GM13977 (cell line): ENCODE results near the gene C19orf67.

Source experiments
- DNase-seq: peaks from one replicate; pipeline ENCODE4 v3.0.0; 2012; ENCODE audit warnings: low spot score
- CTCF ChIP-seq: IDR thresholded peaks from 2 replicates; pipeline ENCODE4 v1.5.1; 2012; ENCODE audit warnings: mild to moderate bottlenecking, control low read depth; ENCODE audit not compliant: insufficient read depth; ENCODE audit errors: extremely low read depth, missing control alignments
- in situ Hi-C: fragments of 300-500 bp; cut with MboI; formaldehyde crosslinking; loops from one replicate; pipeline ENCODE4 v1.12.0; 2022; ENCODE audit warnings: low sequenced_read_pairs, low pct_unique_long_range_greater_than_20kb, mixed read lengths, inconsistent platforms; ENCODE audit not compliant: unreplicated experiment

The C19orf67 gene

DNA sequence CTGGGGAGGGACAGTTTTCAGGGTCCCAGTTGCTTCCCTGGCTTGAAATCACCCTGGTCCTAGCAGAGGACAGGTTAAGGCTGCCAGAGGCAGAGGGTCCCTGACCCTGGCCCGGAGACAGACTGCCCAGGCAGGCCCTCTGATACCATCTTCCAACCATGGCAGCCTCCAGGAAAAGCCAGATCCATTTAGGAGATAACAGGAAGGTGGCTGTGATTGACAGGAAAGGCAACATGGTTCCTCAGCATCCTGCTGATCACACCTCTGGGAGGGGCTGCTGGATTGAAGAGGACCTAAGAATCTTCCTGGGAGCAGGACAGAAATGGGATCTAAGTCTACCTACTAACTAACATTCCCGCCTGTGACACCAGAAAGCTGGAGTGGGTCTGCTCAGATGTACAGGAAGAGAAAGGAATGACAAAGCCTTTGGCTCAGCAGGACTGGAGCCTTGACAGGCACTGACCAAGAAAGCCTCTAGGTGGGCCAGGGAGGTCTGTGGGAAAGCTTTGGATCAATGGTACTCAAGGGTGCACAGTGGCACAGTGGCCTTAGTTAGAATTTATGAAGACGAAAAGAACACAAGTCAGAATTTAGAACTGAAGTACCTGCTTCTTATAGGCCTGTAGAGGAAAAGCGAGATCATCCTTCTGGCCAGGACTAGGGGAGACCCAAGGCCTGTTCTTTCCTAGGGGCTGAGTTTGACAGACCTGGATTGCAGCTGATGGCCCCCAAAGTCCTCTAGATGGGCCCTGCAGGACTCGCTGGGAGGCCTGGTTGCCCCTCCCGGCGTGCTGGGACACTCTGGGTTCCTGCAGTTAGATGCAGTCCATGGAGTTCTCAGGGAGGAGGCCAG is 34.3 kb upstream of the C19orf67 start:
- in situ Hi-C loops = no loop called here
- TF ChIP-seq CTCF = no peak
- DNase-seq = no peak

DNA sequence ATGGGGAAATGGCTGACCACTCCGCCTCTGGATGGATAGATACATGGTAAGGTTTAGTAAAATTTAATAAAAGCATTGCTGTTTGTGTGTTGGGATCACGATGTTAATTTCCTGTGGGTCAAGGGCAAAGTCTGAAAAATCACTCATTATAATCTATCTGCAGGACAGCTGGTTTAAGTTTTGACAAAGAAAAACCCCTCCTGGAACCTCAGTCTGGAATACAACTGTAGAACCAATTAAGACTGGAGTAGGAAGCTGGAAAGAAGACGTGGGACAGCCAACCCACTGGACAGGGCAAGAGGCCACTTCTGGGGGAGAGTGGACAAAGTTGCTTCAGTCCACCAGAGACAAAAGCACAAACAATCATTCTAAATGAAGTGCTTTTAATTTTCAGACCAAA is 33.6 kb upstream of the C19orf67 start:
- TF ChIP-seq CTCF = no peak
- in situ Hi-C loops = no loop called here
- no peak for DNase-seq

DNA sequence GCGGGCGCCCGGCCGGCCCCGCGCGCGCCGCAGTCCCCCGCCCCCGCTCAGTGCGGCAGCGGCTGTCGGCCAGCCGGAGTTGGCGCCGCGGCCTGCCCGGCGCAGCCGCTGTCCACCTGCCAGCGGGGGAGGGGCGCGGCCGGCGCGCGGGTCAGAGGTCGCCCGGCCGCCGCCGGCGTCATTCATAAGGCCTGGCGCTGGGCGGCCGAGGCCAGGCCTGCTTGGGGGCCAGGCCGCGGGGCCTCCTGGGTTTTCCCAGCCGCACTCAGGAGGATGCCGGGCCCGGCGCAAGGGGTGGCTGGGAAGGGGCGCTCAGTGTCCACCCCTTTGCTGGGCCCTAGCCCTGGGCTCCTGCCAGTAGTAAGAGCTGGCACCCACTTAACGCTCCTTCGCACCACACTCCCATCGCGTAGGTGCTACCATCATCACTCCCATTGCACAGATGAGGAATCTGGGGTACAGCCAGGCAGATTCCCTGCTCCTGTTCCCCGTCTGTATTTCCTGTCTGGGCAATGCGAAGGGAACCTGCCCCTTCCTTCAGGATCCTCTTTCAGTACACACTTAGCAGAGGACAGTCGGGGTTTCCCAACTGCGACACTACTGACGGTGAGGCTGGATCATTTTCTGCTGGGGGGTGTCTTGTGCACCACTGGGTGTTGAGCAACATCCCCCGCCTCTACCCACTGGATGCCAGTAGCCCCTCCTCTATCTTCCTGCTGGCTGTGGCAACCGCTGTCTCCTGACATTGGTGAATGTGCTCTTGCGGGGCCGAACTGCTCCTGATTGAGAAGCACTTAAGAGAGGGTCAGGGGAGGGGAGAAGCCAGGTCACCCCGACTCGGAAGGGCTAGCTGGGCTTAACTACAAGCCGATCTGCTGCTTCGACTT is 32.8 kb upstream of the C19orf67 start:
- DNase-seq = no peak
- in situ Hi-C loops = no loop called here
- no peak for TF ChIP-seq CTCF

DNA sequence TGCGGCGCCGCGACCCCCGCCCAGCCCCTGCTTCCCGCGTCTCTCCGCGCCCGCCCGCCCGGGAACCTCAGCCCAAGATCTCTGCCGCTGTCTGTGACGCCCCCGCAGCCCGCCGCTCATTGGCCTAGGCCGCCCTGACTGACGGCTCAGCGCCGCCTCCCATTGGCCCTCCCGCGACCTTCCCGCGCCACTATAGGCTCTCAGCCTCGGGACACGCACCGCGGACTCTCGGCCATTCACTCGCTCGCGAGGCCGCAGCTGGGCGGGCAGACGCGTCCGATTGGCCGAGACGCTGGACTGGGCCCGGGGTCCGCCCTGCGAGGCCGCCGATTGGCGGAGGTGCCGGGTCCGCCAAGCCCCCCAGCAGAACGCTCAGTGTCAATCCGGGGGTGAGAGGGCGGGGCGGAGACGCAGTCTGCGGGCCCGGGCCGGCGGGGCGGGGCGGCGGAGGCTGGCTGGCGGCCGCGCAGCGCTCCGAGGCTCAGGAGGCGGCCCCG is 32.1 kb upstream of the C19orf67 start, which contains the start of gene PRKACA:
TSS of gene PRKACA (minus strand) at position 95 of the 497 bp plus-strand sequence. CDS start 215 bp downstream, outside the sequence.
- in situ Hi-C loops = no loop called here
- TF ChIP-seq CTCF = no peak
- peak; percentile 99 for DNase-seq

GRCh38 chr19:14116918-14117578 is 31.5 kb upstream of the C19orf67 start:
- in situ Hi-C loops = no loop called here
- TF ChIP-seq CTCF = no peak
- peak; percentile 36 for DNase-seq

- no peak for DNase-seq
- in situ Hi-C loops = no loop called here
- TF ChIP-seq CTCF = no peak
Observed at GRCh38 chr19:14116525-14116917, 30.9 kb upstream of the C19orf67 start.
